Heart right ventricle (tissue), 16 donors: ENCODE data around the gene LGALS9B. TPM values are rescaled to one million over a fixed set of nuclear protein-coding genes. Genes with fewer than 3 reads are reported as not detected.
"Not testable (repeated sequence)": the region's sequence is repeated elsewhere in the genome, so short reads cannot be mapped to it uniquely, and the experiment has no call there.

Source experiments
- ATAC-seq, 8 donors: fragments of 200-7000 bp; cut with Tn5 transposase; one replicate each; pipeline ENCODE4 v1.9.1; 2020; ENCODE audit warnings: mild to moderate bottlenecking in 8 of 8, moderate library complexity in 8 of 8, moderate number of reproducible peaks in 1 of 8
- DNase-seq, 2 donors: peaks; one replicate each; pipeline ENCODE4 v3.0.0-alpha.2; 2020
- H3K27ac ChIP-seq, 10 donors: fragments of 200-600 bp; sonication (generic) in 2 of 10; one replicate each; pipeline versions ENCODE4 v1.5.0 to v1.8.0; 2020 to 2022; ENCODE audit warnings: mild to moderate bottlenecking in 3 of 10
- H3K27me3 ChIP-seq, 7 donors: fragments of 200-600 bp; one replicate each; pipeline ENCODE4 v1.8.0; 2021 to 2022; ENCODE audit warnings: mild to moderate bottlenecking in 2 of 7
- H3K36me3 ChIP-seq, 9 donors: fragments of 200-600 bp; sonication (generic) in 1 of 9; one replicate each; pipeline versions ENCODE4 v1.5.0 to v1.8.0; 2020 to 2022; ENCODE audit warnings: mild to moderate bottlenecking in 2 of 9
- H3K4me1 ChIP-seq, 9 donors: fragments of 200-600 bp; sonication (generic) in 1 of 9; one replicate each; pipeline versions ENCODE4 v1.5.0 to v1.8.0; 2020 to 2022; ENCODE audit warnings: mild to moderate bottlenecking in 4 of 9
- H3K4me3 ChIP-seq, 10 donors: fragments of 200-600 bp; sonication (generic) in 2 of 10; one replicate each; pipeline versions ENCODE4 v1.5.0 to v1.8.0; 2020 to 2022; ENCODE audit warnings: mild to moderate bottlenecking in 7 of 10, moderate library complexity in 2 of 10
- H3K9me3 ChIP-seq, 11 donors: fragments of 200-600 bp in 10 of 11; sonication (generic) in 2 of 11; one replicate each; pipeline versions ENCODE4 v1.5.0 to v1.8.0; 2013 to 2022; ENCODE audit warnings: mild to moderate bottlenecking in 2 of 11, control low read depth in 1 of 11, moderate library complexity in 1 of 11
- WGBS, 2 donors: extraction: QIAGEN DNeasy Blood & Tissue Kit; methylation state at CpG; one replicate each; pipeline ENCODE4 v1.1.7; 2013; ENCODE audit warnings: inconsistent platforms in 1 of 2; 5-methylcytosine and 5-hydroxymethylcytosine counted together
- intact Hi-C, 10 donors: fragments of 100-400 bp; cut with DNase I; formaldehyde crosslinking; loops; one replicate each; pipeline versions ENCODE4 v1.11.1 to v1.14.2; 2022
- polyA plus RNA-seq, 2 donors: library from polyadenylated mRNA; stranded (reverse); fragments of 200-250 nt; gene quantifications; one replicate each; pipeline ENCODE4 v1.2.3, GENCODE V29; 2013
- total RNA-seq, 10 donors: library from RNA; stranded (reverse); fragmentation: NEBNext Ultra II Directional in 3 of 10; extraction: Animal tissue kit (Norgen Biotek cat#: 25700) in 3 of 10; gene quantifications; one replicate each; pipeline versions ENCODE4 v1.2.1 to v1.2.4, GENCODE V29; 2021 to 2023
- donor health status: Arrhythmogenic right ventricular cardiomyopathy.
- donor health status: ischemic (EF 13 %, LVEDD 7.1; RV severe dilation, severe dysfunction).
- donor health status: healthy with polysubstance abuse.
- donor health status: DM: no; HTN: yes; CAD: no.
- donor health status: DM: no; HTN: no; CAD: no.
- donor health status: ischemic (EF 25% LVEDD 6.9; RV normal size, moderate dysfunction).
- donor health status: ischemic (EF 25% LVEDD 5.7; RV mildly dilated, moderate dysfunction).
- donor health status: healthy.
- donor health status: DM: yes; HTN: yes; CAD: no.
- donor health status: Ischemic cardiomyopathy.
- donor health status: ischemic (EF 35%, LVEDD 5.7; RV mildly dilated, moderate dysfunction).
- donor health status: nonischemic (EF 11% LVEDD 7.7; RV severe dilation, severe dysfunction).
- donor health status: DM: yes; HTN: yes; CAD: no.
- donor health status: PGD.
- donor health status: ischemic (EF 29% LVEDD 5.4; RV normal size, mild dysfunction).
- donor health status: nonischemic (EF 23%, LVEDD 6.1; RV moderate dilation, normal function).

LGALS9B gene
- total and polyA plus RNA-seq, 12 donors, result not detected

- H3K9me3 ChIP-seq, intact Hi-C loops, H3K27me3 ChIP-seq, H3K4me1 ChIP-seq, ATAC-seq, H3K27ac ChIP-seq, DNase-seq, H3K36me3 ChIP-seq, H3K4me3 ChIP-seq: not testable (repeated sequence)
- 94 to 98% methylated on average over 5 of the region's 9 CpGs for WGBS, 2 donors
These were observed 26.8 kb upstream of the LGALS9B start for GRCh38 chr17:20494147-20494546.

- intact Hi-C loops, H3K27me3 ChIP-seq, H3K4me3 ChIP-seq, H3K9me3 ChIP-seq, H3K36me3 ChIP-seq, DNase-seq, H3K27ac ChIP-seq, H3K4me1 ChIP-seq: not testable (repeated sequence)
- ATAC-seq, result peak in 1 of 8 donors; percentile 25
- WGBS, 2 donors, result 79 to 81% methylated on average over 5 to 6 of the region's 8 CpGs
These were observed 25.6 kb upstream of the LGALS9B start for GRCh38 chr17:20492971-20493370.

- H3K4me3 ChIP-seq, DNase-seq, H3K36me3 ChIP-seq, ATAC-seq, H3K4me1 ChIP-seq, intact Hi-C loops, H3K27ac ChIP-seq, H3K27me3 ChIP-seq, H3K9me3 ChIP-seq: not testable (repeated sequence)
- WGBS, 2 donors, result 40 to 59% methylated on average over 2 to 4 of the region's 6 CpGs
These were observed 24.8 kb upstream of the LGALS9B start for GRCh38 chr17:20492099-20492498.

GRCh38 chr17:20484930-20485329, 17.6 kb upstream of the LGALS9B start:
- intact Hi-C loops, H3K9me3 ChIP-seq, ATAC-seq, H3K4me1 ChIP-seq, H3K27ac ChIP-seq, H3K36me3 ChIP-seq, H3K27me3 ChIP-seq, H3K4me3 ChIP-seq, DNase-seq: not testable (repeated sequence)
- WGBS, 2 donors, result 17% methylated on average over 4 to 6 of the region's 6 CpGs

GRCh38 chr17:20479889-20480591, 12.7 kb upstream of the LGALS9B start:
- H3K4me1 ChIP-seq, H3K9me3 ChIP-seq, H3K4me3 ChIP-seq, ATAC-seq, H3K27me3 ChIP-seq, H3K36me3 ChIP-seq, intact Hi-C loops, H3K27ac ChIP-seq, DNase-seq: not testable (repeated sequence)
- 73 to 90% methylated on average over 5 to 6 of the region's 8 CpGs for WGBS, 2 donors

GRCh38 chr17:20477398-20478071, 10.2 kb upstream of the LGALS9B start:
- H3K4me3 ChIP-seq, H3K27ac ChIP-seq, intact Hi-C loops, H3K9me3 ChIP-seq, H3K27me3 ChIP-seq, H3K4me1 ChIP-seq, DNase-seq, H3K36me3 ChIP-seq: not testable (repeated sequence)
- WGBS, 2 donors, result 77 to 87% methylated on average over 3 to 4 of the region's 4 CpGs
- peak in 1 of 8 donors; percentile 27 for ATAC-seq

GRCh38 chr17:20475137-20475831, 7.9 kb upstream of the LGALS9B start:
- H3K27ac ChIP-seq, DNase-seq, H3K4me3 ChIP-seq, H3K4me1 ChIP-seq, H3K27me3 ChIP-seq, H3K36me3 ChIP-seq, ATAC-seq, intact Hi-C loops, H3K9me3 ChIP-seq: not testable (repeated sequence)
- 77 to 86% methylated on average over 7 of the region's 8 CpGs for WGBS, 2 donors

GRCh38 chr17:20474081-20474480, 6.7 kb upstream of the LGALS9B start:
- H3K27ac ChIP-seq, DNase-seq, intact Hi-C loops: not testable (repeated sequence)

GRCh38 chr17:20469946-20470345, 2.6 kb upstream of the LGALS9B start:
- H3K27ac ChIP-seq, H3K4me3 ChIP-seq, DNase-seq, H3K9me3 ChIP-seq, H3K4me1 ChIP-seq, H3K36me3 ChIP-seq, H3K27me3 ChIP-seq, ATAC-seq, intact Hi-C loops: not testable (repeated sequence)
- 63 to 69% methylated on average over 2 of the region's 4 CpGs for WGBS, 2 donors

More at GRCh38 chr17:20474081-20474480, 6.7 kb upstream of the LGALS9B start:
- not testable (repeated sequence) for ATAC-seq, H3K27me3 ChIP-seq, H3K4me3 ChIP-seq, H3K9me3 ChIP-seq, H3K36me3 ChIP-seq, H3K4me1 ChIP-seq

- WGBS, 2 donors, result 80% methylated on average over 1 of the region's 4 CpGs; no CpG with 5 or more reads in 1 of the 2 donors
- intact Hi-C loops, H3K27ac ChIP-seq: not testable (repeated sequence)
These were observed 1.8 kb upstream of the LGALS9B start for GRCh38 chr17:20469107-20469506.

GRCh38 chr17:20466999-20467398, 340 bp downstream of the LGALS9B start:
- 63 to 69% methylated on average over 3 of the region's 5 CpGs for WGBS, 2 donors
- DNase-seq, H3K27ac ChIP-seq, ATAC-seq, H3K4me1 ChIP-seq, H3K36me3 ChIP-seq, intact Hi-C loops, H3K27me3 ChIP-seq, H3K4me3 ChIP-seq, H3K9me3 ChIP-seq: not testable (repeated sequence)

More at GRCh38 chr17:20469107-20469506, 1.8 kb upstream of the LGALS9B start:
- not testable (repeated sequence) for H3K4me3 ChIP-seq, H3K27me3 ChIP-seq, H3K4me1 ChIP-seq, ATAC-seq, H3K9me3 ChIP-seq, DNase-seq, H3K36me3 ChIP-seq
